AG10803 (cell line): Measurements from ENCODE around the gene DBP.
"Not testable (repeated sequence)": the region's sequence is repeated elsewhere in the genome, so short reads cannot be mapped to it uniquely, and the experiment has no call there.

Experiments used
- DNase-seq: peaks from one replicate; pipeline ENCODE4 v3.0.0; 2010; ENCODE audit warnings: low read depth
- H3K4me3 ChIP-seq: 2 replicates; pipeline ENCODE4 v1.5.1; 2011; ENCODE audit warnings: mild to moderate bottlenecking, low read length, control low read depth
- TF ChIP-seq, protein P1 (sequence below): conservative IDR thresholded peaks from 2 replicates; pipeline ENCODE4 v1.5.1; 2011; ENCODE audit warnings: mild to moderate bottlenecking, low read length, control low read depth, inconsistent platforms

Gene DBP, protein sequence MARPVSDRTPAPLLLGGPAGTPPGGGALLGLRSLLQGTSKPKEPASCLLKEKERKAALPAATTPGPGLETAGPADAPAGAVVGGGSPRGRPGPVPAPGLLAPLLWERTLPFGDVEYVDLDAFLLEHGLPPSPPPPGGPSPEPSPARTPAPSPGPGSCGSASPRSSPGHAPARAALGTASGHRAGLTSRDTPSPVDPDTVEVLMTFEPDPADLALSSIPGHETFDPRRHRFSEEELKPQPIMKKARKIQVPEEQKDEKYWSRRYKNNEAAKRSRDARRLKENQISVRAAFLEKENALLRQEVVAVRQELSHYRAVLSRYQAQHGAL

GRCh38 chr19:48636859-48637448 lies at the start of gene DBP:
DBP (minus strand) TSS chr19:48637379; CDS start chr19:48636994, 385 bp downstream.
- TF ChIP-seq, protein P1, sequence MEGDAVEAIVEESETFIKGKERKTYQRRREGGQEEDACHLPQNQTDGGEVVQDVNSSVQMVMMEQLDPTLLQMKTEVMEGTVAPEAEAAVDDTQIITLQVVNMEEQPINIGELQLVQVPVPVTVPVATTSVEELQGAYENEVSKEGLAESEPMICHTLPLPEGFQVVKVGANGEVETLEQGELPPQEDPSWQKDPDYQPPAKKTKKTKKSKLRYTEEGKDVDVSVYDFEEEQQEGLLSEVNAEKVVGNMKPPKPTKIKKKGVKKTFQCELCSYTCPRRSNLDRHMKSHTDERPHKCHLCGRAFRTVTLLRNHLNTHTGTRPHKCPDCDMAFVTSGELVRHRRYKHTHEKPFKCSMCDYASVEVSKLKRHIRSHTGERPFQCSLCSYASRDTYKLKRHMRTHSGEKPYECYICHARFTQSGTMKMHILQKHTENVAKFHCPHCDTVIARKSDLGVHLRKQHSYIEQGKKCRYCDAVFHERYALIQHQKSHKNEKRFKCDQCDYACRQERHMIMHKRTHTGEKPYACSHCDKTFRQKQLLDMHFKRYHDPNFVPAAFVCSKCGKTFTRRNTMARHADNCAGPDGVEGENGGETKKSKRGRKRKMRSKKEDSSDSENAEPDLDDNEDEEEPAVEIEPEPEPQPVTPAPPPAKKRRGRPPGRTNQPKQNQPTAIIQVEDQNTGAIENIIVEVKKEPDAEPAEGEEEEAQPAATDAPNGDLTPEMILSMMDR, result peak; percentile 24
- DNase-seq, result no peak
- H3K4me3 ChIP-seq, result peak within 1 kb of the TSS; percentile 72

DNA sequence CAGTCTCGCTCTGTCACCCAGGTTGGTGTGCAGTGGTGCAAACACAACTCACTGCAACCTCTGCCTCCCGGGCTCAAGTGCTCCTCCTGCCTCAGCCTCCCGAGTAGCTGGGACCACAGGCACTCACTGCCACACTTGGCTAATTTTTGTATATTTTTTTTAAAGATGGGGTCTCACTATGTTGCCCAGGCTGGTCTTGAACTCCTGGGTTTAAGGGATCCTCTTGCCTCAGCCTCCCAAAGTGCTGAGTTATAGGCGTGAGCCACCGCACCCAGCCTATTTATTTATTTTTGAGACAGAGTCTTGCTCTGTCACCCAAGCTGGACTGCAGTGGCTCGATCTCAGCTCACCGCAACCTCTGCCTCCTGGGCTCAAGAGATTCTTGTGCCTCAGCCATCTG lies 49.5 kb upstream of the DBP start:
- not testable (repeated sequence) for DNase-seq, H3K4me3 ChIP-seq

- no peak overlapping the region for H3K4me3 ChIP-seq
- DNase-seq, result no peak
- TF ChIP-seq, protein P1, result no peak
Observed at GRCh38 chr19:48686088-48686487, 48.9 kb upstream of the DBP start.

DNA sequence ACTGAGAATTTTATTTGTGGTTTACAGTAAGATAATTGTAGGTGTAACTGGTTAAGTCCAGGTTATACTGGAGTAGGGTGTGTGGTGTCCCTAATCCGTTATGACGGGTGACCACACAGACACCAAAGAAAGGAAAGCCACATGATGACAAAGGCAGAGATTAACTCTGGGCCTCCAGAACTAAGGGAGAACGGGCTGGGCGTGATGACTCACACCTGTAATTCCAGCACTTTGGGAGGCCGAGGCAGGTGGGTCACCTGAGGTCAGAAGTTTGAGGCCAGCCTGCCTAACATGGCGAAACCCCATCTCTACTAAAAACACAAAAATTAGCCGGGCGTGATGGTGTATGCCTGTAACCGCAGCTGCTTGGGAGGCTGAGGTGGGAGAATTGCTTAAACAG lies 48.4 kb upstream of the DBP start:
- TF ChIP-seq, protein P1, result no peak
- H3K4me3 ChIP-seq, result no peak overlapping the region
- DNase-seq, result no peak

DNA sequence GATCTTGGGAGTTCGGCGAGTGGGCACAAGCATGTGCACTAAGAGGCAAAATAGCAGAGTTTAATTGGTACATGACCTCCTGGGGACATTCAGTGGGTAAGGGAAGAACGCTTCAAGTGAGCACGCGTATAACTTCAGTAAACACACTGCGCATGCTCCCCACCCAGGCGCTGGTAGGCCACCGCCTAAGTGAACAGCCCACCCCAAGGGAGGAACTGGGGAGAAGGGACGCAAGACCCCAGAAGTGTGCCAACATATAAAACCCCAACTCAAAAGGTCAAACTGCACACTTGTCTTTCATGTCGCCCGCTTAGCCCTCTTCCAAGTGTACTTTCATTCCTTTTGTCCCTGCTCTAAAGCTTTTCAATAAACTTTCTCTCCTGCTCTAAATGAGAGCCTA lies 46.2 kb upstream of the DBP start:
- DNase-seq, result peak; percentile 42
- H3K4me3 ChIP-seq, result peak overlapping the region; percentile 20; the same call in 1 of the 2 replicates
- TF ChIP-seq, protein P1, result no peak

GRCh38 chr19:48681127-48681470 lies 43.9 kb upstream of the DBP start:
- H3K4me3 ChIP-seq, result no peak overlapping the region
- TF ChIP-seq, protein P1, result no peak
- peak; percentile 30 for DNase-seq

DNA sequence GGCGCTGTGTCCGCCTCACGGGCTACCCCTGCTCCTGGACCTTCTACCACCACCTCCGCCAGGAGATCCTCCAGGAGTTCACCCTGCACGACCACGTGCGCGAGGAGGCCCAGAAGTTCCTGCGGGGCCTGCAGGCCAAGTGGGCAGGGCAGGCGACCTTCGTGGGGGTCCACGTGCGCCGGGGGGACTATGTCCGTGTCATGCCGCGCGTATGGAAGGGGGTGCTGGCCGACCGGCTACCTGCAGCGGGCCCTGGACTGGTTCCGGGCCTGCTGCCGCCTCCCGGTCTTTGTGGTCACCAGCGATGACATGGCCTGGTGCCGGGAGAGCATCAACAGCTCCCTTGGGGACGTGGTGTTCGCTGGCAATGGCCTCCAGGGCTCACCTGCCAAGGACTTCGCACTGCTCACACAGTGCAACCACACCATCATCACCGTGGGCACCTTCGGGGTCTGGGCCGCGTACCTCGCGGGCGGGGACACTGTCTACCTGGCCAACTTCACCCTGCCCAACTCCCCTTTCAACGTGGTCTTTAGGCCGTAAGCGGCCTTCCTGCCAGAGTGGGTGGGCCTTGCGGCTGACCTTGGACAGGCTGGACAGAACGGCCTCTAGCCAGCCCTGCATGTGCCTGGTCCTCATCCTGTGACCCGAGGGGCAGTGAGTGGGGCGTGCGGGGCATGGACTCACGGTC lies 43.4 kb upstream of the DBP start:
- DNase-seq, result no peak
- TF ChIP-seq, protein P1, result no peak
- no peak overlapping the region for H3K4me3 ChIP-seq

DNA sequence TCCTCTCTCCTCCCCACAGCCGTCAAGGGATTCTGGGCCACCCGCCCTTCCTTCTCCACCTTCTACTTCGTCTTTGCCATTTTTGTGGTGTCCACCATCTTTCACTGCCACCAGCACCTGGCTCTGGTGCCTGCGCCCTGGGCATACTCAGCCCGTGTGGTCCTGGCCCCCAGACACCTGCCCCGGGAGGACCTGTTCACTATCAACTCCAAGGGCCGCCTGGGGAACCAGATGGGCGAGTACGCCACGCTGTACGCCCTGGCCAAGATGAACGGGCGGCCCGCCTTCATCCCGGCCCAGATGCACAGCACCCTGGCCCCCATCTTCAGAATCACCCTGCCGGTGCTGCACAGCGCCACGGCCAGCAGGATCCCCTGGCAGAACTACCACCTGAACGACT lies 42.8 kb upstream of the DBP start:
- DNase-seq, H3K4me3 ChIP-seq: not testable (repeated sequence)
